B cell (primary cell): ENCODE measurements around the gene NBEAL2. TPM values are rescaled to one million over a fixed set of nuclear protein-coding genes. Genes with fewer than 3 reads are reported as not detected.

Experiments used
- ATAC-seq: fragments of 200-7000 bp; cut with Tn5 transposase; one replicate; pipeline ENCODE4 v1.10.0; 2021; ENCODE audit warnings: low read depth, mild to moderate bottlenecking, moderate number of reproducible peaks, moderate library complexity
- CTCF ChIA-PET: fragments of 350-600 bp; sonication (Branson Sonifier 250); formaldehyde crosslinking; loops from one replicate; lab custom pipeline; 2021; ENCODE audit warnings: antibody characterized with exemption, inconsistent platforms; lab: Charles Lee
- POLR2A ChIA-PET: fragments of 350-600 bp; sonication (Branson Sonifier 250); formaldehyde crosslinking; loops from one replicate; lab custom pipeline; 2021; ENCODE audit warnings: antibody characterized with exemption; lab: Charles Lee
- DNase-seq: peaks from one replicate; pipeline ENCODE4 v3.0.0; 2013
- H2AFZ ChIP-seq: 2 replicates; pipeline ENCODE4 v1.6.1; 2012; ENCODE audit warnings: mild to moderate bottlenecking, low read depth, low read length; ENCODE audit not compliant: insufficient read depth, poor library complexity, severe bottlenecking
- H3K27ac ChIP-seq, 2 donors: 1 replicate in 1 of 2; 2 replicates in 1 of 2; pipeline ENCODE4 v1.5.1; 2012 to 2013; ENCODE audit warnings: low read length in 2 of 2, mild to moderate bottlenecking in 2 of 2, moderate library complexity in 1 of 2
- H3K27me3 ChIP-seq, 4 experiments: fragments of 200-600 bp in 1 of 4; sonication (generic) in 1 of 4; replicated peaks in 1 of 4; 1 replicate in 2 of 4; 2 replicates in 2 of 4; pipeline versions ENCODE4 v1.6.1 to v1.7.0; 2013 to 2016; ENCODE audit warnings: low read length in 3 of 4, mild to moderate bottlenecking in 2 of 4, mixed read lengths in 1 of 4, moderate library complexity in 1 of 4; ENCODE audit not compliant: insufficient read depth in 4 of 4, control insufficient read depth in 3 of 4; ENCODE audit errors: control extremely low read depth in 1 of 4
- H3K36me3 ChIP-seq, 2 experiments: replicated peaks in 1 of 2; 1 replicate in 1 of 2; 2 replicates in 1 of 2; pipeline versions ENCODE4 v1.6.1 to v1.7.1; 2013; ENCODE audit warnings: low read length in 1 of 2; ENCODE audit not compliant: insufficient read depth in 2 of 2, control insufficient read depth in 1 of 2; ENCODE audit errors: control extremely low read depth in 1 of 2, extremely low read depth in 1 of 2
- H3K4me1 ChIP-seq, 2 donors: fragments of 200-600 bp in 1 of 2; sonication (generic) in 1 of 2; 1 replicate in 1 of 2; 2 replicates in 1 of 2; pipeline versions ENCODE4 v1.5.1 to v1.6.1; 2013 to 2017; ENCODE audit warnings: low read length in 2 of 2; ENCODE audit not compliant: control insufficient read depth in 2 of 2, insufficient read depth in 2 of 2
- H3K4me2 ChIP-seq: replicated peaks from 2 replicates; pipeline ENCODE3; 2012; ENCODE audit warnings: mild to moderate bottlenecking, low read depth, low read length; ENCODE audit not compliant: poor library complexity, severe bottlenecking
- H3K4me3 ChIP-seq, 5 experiments: fragments of 200-600 bp in 1 of 5; sonication (generic) in 1 of 5; 1 replicate in 3 of 5; 2 replicates in 2 of 5; pipeline versions ENCODE4 v1.5.1 to v1.7.0; 2011 to 2016; ENCODE audit warnings: low read length in 4 of 5, mild to moderate bottlenecking in 4 of 5, low read depth in 2 of 5, control low read depth in 1 of 5, moderate library complexity in 1 of 5; ENCODE audit not compliant: insufficient read depth in 1 of 5; ENCODE audit errors: control extremely low read depth in 1 of 5, extremely low read depth in 1 of 5
- H3K79me2 ChIP-seq: fragments of 200-600 bp; sonication (generic); one replicate; pipeline ENCODE4 v1.6.0; 2016; ENCODE audit warnings: low read length; ENCODE audit not compliant: control insufficient read depth, insufficient read depth
- H3K9ac ChIP-seq: fragments of 200-600 bp; sonication (generic); 2 replicates; pipeline ENCODE4 v1.6.1; 2017; ENCODE audit warnings: mild to moderate bottlenecking, low read length, moderate library complexity
- H3K9me3 ChIP-seq, 3 donors: one replicate each; pipeline versions ENCODE4 v1.6.1 to v1.7.1; 2013; ENCODE audit warnings: low read length in 2 of 3; ENCODE audit not compliant: control insufficient read depth in 2 of 3, insufficient read depth in 1 of 3; ENCODE audit errors: control extremely low read depth in 1 of 3
- H4K20me1 ChIP-seq: 2 replicates; pipeline ENCODE4 v1.6.0; 2012; ENCODE audit warnings: mild to moderate bottlenecking, low read length; ENCODE audit not compliant: insufficient read depth, control insufficient read depth, poor library complexity, severe bottlenecking
- H3K27ac Mint-ChIP-seq: one replicate; pipeline ENCODE4 v1.8.0; 2021; ENCODE audit warnings: mixed read lengths
- H3K27me3 Mint-ChIP-seq: one replicate; pipeline ENCODE4 v1.8.0; 2021; ENCODE audit warnings: mixed read lengths
- H3K4me1 Mint-ChIP-seq: one replicate; pipeline ENCODE4 v1.8.0; 2021; ENCODE audit warnings: mixed read lengths
- H3K4me3 Mint-ChIP-seq: one replicate; pipeline ENCODE4 v1.8.0; 2021; ENCODE audit warnings: mixed read lengths
- H3K9me3 Mint-ChIP-seq: one replicate; pipeline ENCODE4 v1.8.0; 2022; ENCODE audit warnings: mixed read lengths; ENCODE audit not compliant: insufficient read depth
- EZH2 ChIP-seq: IDR thresholded peaks from 2 replicates; pipeline ENCODE4 v1.6.1; 2012; ENCODE audit warnings: borderline replicate concordance, low read depth, mild to moderate bottlenecking, moderate library complexity, low read length; ENCODE audit not compliant: insufficient read depth, poor library complexity, severe bottlenecking
- WGBS: methylation state at CpG from one replicate; pipeline ENCODE4 v1.1.5; 2013; ENCODE audit warnings: missing lambda C conversion rate; ENCODE audit not compliant: insufficient coverage; 5-methylcytosine and 5-hydroxymethylcytosine counted together
- intact Hi-C: fragments of 100-400 bp; cut with micrococcal nuclease; formaldehyde crosslinking; loops from one replicate; pipeline ENCODE4 v1.10.0; 2022
- polyA plus RNA-seq: library from polyadenylated mRNA; depleted of rRNA; stranded (reverse); fragments of >200 nt; gene quantifications from 2 replicates; pipeline ENCODE4 v1.2.3, GENCODE V29; 2012
- total RNA-seq, 2 donors: library from RNA; stranded (reverse); fragments of 120-200 nt in 1 of 2; gene quantifications; 1 replicate in 1 of 2; 2 replicates in 1 of 2; pipeline versions ENCODE4 v1.2.3 to v1.2.4, GENCODE V29; 2013 to 2022
- TF ChIP-seq, protein P1 (sequence below): fragments of 200-600 bp; IDR thresholded peaks from one replicate; pipeline ENCODE4 v1.8.0; 2022; ENCODE audit warnings: antibody characterized with exemption, mild to moderate bottlenecking

NBEAL2 gene
- total and polyA plus RNA-seq, 2 donors (not counting 1 experiment from before 2014, with no cell fraction given) = 63.8 to 155 TPM

DNA sequence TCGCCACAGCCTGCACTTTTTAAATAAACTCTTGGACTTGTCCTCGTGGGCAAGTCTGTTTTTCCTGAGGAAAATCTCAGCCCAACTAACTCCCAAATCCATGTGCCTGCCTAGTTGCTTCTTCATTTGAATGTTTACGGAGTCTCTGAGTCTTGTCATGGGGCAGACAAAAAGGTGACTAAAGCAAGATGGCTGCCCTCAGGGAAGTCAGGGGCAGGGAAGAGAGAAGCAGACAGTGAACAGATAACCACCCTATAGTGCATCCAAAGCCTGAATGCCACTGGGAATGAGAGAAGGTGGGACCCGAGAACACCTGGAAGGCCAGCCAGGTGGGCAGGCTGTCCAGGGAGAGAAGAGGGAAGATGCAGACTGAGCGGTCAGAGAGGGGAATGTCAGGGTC is 24.3 kb upstream of the NBEAL2 start:
- DNase-seq = no peak
- H2AFZ ChIP-seq = no peak overlapping the region
- H3K27ac Mint-ChIP-seq = peak overlapping the region; percentile 77
- peak overlapping the region; percentile 27 to 83 for H3K27ac ChIP-seq
- intact Hi-C loops = no loop called here
- H3K9me3 Mint-ChIP-seq = no peaks in the 10 kb centered on the region
- H3K4me1 ChIP-seq = peaks cover 75 to 89% of the 10 kb centered on the region in 2 donors
- CTCF ChIA-PET = interaction anchor here (1.3 kb wide), 1 partner anchor 14 kb away, joined by 4 read pairs; no protein-coding TSS in a partner anchor
- peak overlapping the region; percentile 16 for H3K4me2 ChIP-seq
- ATAC-seq = no peak
- POLR2A ChIA-PET = interaction anchor here (0.8 kb wide), 1 partner anchor 27 kb away, joined by 3 read pairs; no protein-coding TSS in a partner anchor
- H3K9ac ChIP-seq = no peak overlapping the region
- no peaks in the 10 kb centered on the region for H3K27me3 Mint-ChIP-seq
- H4K20me1 ChIP-seq = peaks cover 94% of the 10 kb centered on the region
- TF ChIP-seq, protein P1, sequence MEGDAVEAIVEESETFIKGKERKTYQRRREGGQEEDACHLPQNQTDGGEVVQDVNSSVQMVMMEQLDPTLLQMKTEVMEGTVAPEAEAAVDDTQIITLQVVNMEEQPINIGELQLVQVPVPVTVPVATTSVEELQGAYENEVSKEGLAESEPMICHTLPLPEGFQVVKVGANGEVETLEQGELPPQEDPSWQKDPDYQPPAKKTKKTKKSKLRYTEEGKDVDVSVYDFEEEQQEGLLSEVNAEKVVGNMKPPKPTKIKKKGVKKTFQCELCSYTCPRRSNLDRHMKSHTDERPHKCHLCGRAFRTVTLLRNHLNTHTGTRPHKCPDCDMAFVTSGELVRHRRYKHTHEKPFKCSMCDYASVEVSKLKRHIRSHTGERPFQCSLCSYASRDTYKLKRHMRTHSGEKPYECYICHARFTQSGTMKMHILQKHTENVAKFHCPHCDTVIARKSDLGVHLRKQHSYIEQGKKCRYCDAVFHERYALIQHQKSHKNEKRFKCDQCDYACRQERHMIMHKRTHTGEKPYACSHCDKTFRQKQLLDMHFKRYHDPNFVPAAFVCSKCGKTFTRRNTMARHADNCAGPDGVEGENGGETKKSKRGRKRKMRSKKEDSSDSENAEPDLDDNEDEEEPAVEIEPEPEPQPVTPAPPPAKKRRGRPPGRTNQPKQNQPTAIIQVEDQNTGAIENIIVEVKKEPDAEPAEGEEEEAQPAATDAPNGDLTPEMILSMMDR = no peak
- TF ChIP-seq EZH2 = no peak
- peaks cover 97% of the 10 kb centered on the region for H3K79me2 ChIP-seq
- H3K4me3 ChIP-seq = no peak overlapping the region
- H3K4me1 Mint-ChIP-seq = peaks cover 89% of the 10 kb centered on the region
- H3K27me3 ChIP-seq = no peaks in the 10 kb centered on the region
- H3K9me3 ChIP-seq = no peaks in the 10 kb centered on the region
- H3K4me3 Mint-ChIP-seq = peak overlapping the region; percentile 26
- H3K36me3 ChIP-seq = peaks cover 0 to 15% of the 10 kb centered on the region in 2 experiments
- WGBS = 100% methylated on average over 3 of the region's 5 CpGs

DNA sequence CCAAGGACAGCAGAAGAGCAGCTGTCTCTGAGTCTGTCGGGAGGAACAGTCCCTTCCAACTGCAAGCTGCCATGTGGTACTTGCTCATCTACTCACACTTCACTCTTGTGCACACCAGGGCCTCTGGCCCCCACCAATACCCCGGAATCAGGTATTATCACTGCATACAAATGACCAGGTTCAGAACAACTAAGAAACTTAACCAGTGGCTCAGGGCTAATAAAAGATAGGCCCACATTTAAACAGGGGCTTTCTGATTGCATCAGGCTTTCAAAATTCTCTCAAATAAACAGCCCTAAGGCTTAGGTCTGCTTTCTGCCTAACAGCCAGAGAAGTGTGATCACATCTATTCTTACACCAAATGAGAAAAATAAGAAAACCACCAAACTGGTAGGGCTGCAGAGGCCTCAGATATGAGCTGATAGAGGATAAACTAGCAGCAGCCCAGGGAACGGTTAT is 23.6 kb upstream of the NBEAL2 start:
- TF ChIP-seq, protein P1 = no peak
- Histone ChIP-seq H3K4me3 (no peak overlapping the region), H3K4me2 (peak overlapping the region; percentile 16), H3K4me1 (peaks cover 78 to 89% of the 10 kb centered on the region in 2 donors), H3K27me3 (no peaks in the 10 kb centered on the region), H3K27ac (peak overlapping the region in 1 of 2 donors; percentile 83), H2AFZ (no peak overlapping the region), H4K20me1 (peaks cover 94% of the 10 kb centered on the region), H3K9me3 (no peaks in the 10 kb centered on the region), H3K9ac (no peak overlapping the region), H3K36me3 (peaks cover 0 to 17% of the 10 kb centered on the region in 2 experiments), H3K79me2 (peaks cover 97% of the 10 kb centered on the region)
- Mint-ChIP-seq H3K4me1 (peaks cover 91% of the 10 kb centered on the region), H3K27ac (peak overlapping the region; percentile 77), H3K9me3 (no peaks in the 10 kb centered on the region), H3K4me3 (peak overlapping the region; percentile 32), H3K27me3 (no peaks in the 10 kb centered on the region)
- intact Hi-C loops = no loop called here
- no peak for DNase-seq
- ChIA-PET POLR2A (interaction anchor here (0.6 to 0.8 kb wide), 2 partner anchors 17 to 28 kb away, joined by 3 read pairs; no protein-coding TSS in a partner anchor), CTCF (interaction anchor here (0.6 to 1.3 kb wide), 2 partner anchors 14 to 17 kb away, joined by 3 to 4 read pairs; no protein-coding TSS in a partner anchor)
- WGBS = 61% methylated on average over 3 of the region's 3 CpGs
- ATAC-seq = no peak
